Hematopoietic multipotent progenitor cell (in vitro differentiated cells): ENCODE data around the gene MPV17L2. TPM values are rescaled to one million over a fixed set of nuclear protein-coding genes. Genes with fewer than 3 reads are reported as not detected.
"Not testable (repeated sequence)": the region's sequence is repeated elsewhere in the genome, so short reads cannot be mapped to it uniquely, and the experiment has no call there.

Experiments used
- DNase-seq, 3 donors: peaks; one replicate each; pipeline ENCODE4 v3.0.0-alpha.2; 2011 to 2015; ENCODE audit warnings: low read depth in 2 of 3, low spot score in 2 of 3
- total RNA-seq: library from RNA; depleted of rRNA; stranded (reverse); fragments of >200 nt; gene quantifications from one replicate; pipeline ENCODE4 v1.2.3, GENCODE V29; 2012

The MPV17L2 gene
- 12.4 TPM for total RNA-seq

GRCh38 chr19:18192673-18193387 is at the start of gene MPV17L2:
Gene MPV17L2 (plus strand): TSS chr19:18193218. CDS start chr19:18193282, 64 bp downstream.
- DNase-seq: peak; percentile 93 to 100 (median 100)

GRCh38 chr19:18143902-18144301 is 49.1 kb upstream of the MPV17L2 start:
- DNase-seq: no peak

- DNase-seq: no peak
Measured at GRCh38 chr19:18144361-18144760, 48.7 kb upstream of the MPV17L2 start.

GRCh38 chr19:18144906-18145305 is 48.1 kb upstream of the MPV17L2 start:
- no peak for DNase-seq

GRCh38 chr19:18145391-18145999 is 47.5 kb upstream of the MPV17L2 start:
- no peak for DNase-seq

- no peak for DNase-seq
Measured at GRCh38 chr19:18147396-18147795, 45.6 kb upstream of the MPV17L2 start.

- no peak for DNase-seq
Measured at GRCh38 chr19:18149596-18149975, 43.4 kb upstream of the MPV17L2 start.

GRCh38 chr19:18150776-18151624 is 42.0 kb upstream of the MPV17L2 start:
- no peak for DNase-seq

GRCh38 chr19:18152442-18152816 is 40.6 kb upstream of the MPV17L2 start:
- DNase-seq: peak; percentile 90 to 99 (median 99)

GRCh38 chr19:18152817-18153555 is 40.0 kb upstream of the MPV17L2 start, which contains the start of gene PIK3R2:
Gene PIK3R2 (plus strand): TSS chr19:18153163. CDS start chr19:18155880, 2,717 bp downstream.
- DNase-seq: peak; percentile 97 to 99 (median 98)

GRCh38 chr19:18153556-18154134 is 39.4 kb upstream of the MPV17L2 start:
- no peak for DNase-seq

- DNase-seq: no peak
Measured at GRCh38 chr19:18155095-18156087, 37.6 kb upstream of the MPV17L2 start.

GRCh38 chr19:18156268-18156667 is 36.8 kb upstream of the MPV17L2 start:
- DNase-seq: no peak

- DNase-seq: peak in 2 of 3 donors; percentile 89 to 94
Measured at GRCh38 chr19:18156841-18157464, 36.1 kb upstream of the MPV17L2 start.

- peak in 1 of 3 donors; percentile 36 for DNase-seq
Measured at GRCh38 chr19:18157465-18158063, 35.5 kb upstream of the MPV17L2 start.

GRCh38 chr19:18158467-18158866 is 34.6 kb upstream of the MPV17L2 start:
- no peak for DNase-seq

GRCh38 chr19:18159059-18159616 is 33.9 kb upstream of the MPV17L2 start:
- not testable (repeated sequence) for DNase-seq

- no peak for DNase-seq
Measured at GRCh38 chr19:18159810-18160209, 33.2 kb upstream of the MPV17L2 start.
